PFSK-1 (cell line): Measurements from ENCODE around the gene PRMT2.

ENCODE experiments used
- FOXP2 ChIP-seq: optimal IDR thresholded peaks from 2 replicates; pipeline ENCODE3; 2011; ENCODE audit warnings: borderline replicate concordance, control low read depth, inconsistent platforms; ENCODE audit not compliant: insufficient read depth; ENCODE audit errors: extremely low read length, extremely low read depth
- POLR2AphosphoS5 ChIP-seq: IDR thresholded peaks from 2 replicates; pipeline ENCODE4 v1.6.1; 2012; ENCODE audit warnings: low read depth, mild to moderate bottlenecking, control low read depth, low read length, moderate library complexity
- REST ChIP-seq, 2 experiments: IDR thresholded peaks; 2 replicates each; pipeline versions ENCODE4 v1.6.1 to v1.8.0; 2011 to 2012; ENCODE audit warnings: low read depth in 2 of 2, low read length in 2 of 2, control low read depth in 1 of 2, inconsistent platforms in 1 of 2, mild to moderate bottlenecking in 1 of 2, moderate library complexity in 1 of 2; ENCODE audit not compliant: insufficient read depth in 1 of 2
- SIN3A ChIP-seq: IDR thresholded peaks from 2 replicates; pipeline ENCODE4 v1.6.1; 2012; ENCODE audit warnings: mild to moderate bottlenecking, low read length, moderate library complexity, borderline replicate concordance; ENCODE audit not compliant: insufficient read depth
- TAF1 ChIP-seq: IDR thresholded peaks from 2 replicates; pipeline ENCODE4 v1.6.1; 2012; ENCODE audit warnings: low read length, control low read depth, borderline replicate concordance; ENCODE audit not compliant: insufficient read depth

GRCh38 chr21:46656820-46657219 lies 21.3 kb downstream of the PRMT2 start:
- no peak for TF ChIP-seq TAF1
- no peak for TF ChIP-seq REST (IDR thresholded peaks at IDR 0.05; ENCODE audit: insufficient read depth in 1 of 2, low read depth in 2 of 2, low read length in 2 of 2)
- TF ChIP-seq POLR2AphosphoS5, result no peak
- TF ChIP-seq SIN3A, result no peak
- no peak for TF ChIP-seq FOXP2
